SK-N-MC (cell line): Measurements from ENCODE around the gene CLCN2.

Source experiments
- DNase-seq: peaks from one replicate; pipeline ENCODE4 v3.0.0-alpha.2; 2011; ENCODE audit warnings: low read depth, low spot score
- H3K27ac ChIP-seq: fragments of 200-600 bp; sonication (generic); 2 replicates; pipeline ENCODE4 v1.5.1; 2016; ENCODE audit warnings: mixed run types
- H3K36me3 ChIP-seq: fragments of 200-600 bp; sonication (generic); 2 replicates; pipeline ENCODE4 v1.6.1; 2017; ENCODE audit warnings: antibody characterized with exemption, low read length, mixed read lengths; ENCODE audit not compliant: insufficient read depth
- H3K4me3 ChIP-seq: fragments of 200-600 bp; sonication (generic); 2 replicates; pipeline ENCODE4 v1.5.1; 2016
- H3K9ac ChIP-seq: fragments of 200-600 bp; sonication (generic); 2 replicates; pipeline ENCODE4 v1.8.0; 2017; ENCODE audit warnings: mixed run types, mixed read lengths; ENCODE audit not compliant: insufficient read length
- H3K9me3 ChIP-seq: fragments of 200-600 bp; sonication (generic); 2 replicates; pipeline ENCODE4 v1.6.1; 2017; ENCODE audit warnings: low read depth, mild to moderate bottlenecking, antibody characterized with exemption, low read length, moderate library complexity, mixed read lengths
- EZH2 ChIP-seq: fragments of 200-600 bp; sonication (generic); IDR thresholded peaks from one replicate; pipeline ENCODE4 v1.6.1; 2017; ENCODE audit warnings: antibody characterized with exemption
- FOXP2 ChIP-seq: optimal IDR thresholded peaks from 2 replicates; pipeline ENCODE3; 2011; ENCODE audit warnings: mild to moderate bottlenecking, moderate library complexity; ENCODE audit not compliant: insufficient read depth; ENCODE audit errors: extremely low read length, control extremely low read depth
- POLR2AphosphoS5 ChIP-seq: IDR thresholded peaks from 2 replicates; pipeline ENCODE4 v1.6.1; 2012; ENCODE audit warnings: mild to moderate bottlenecking, low read depth, low read length, borderline replicate concordance

Gene CLCN2

GRCh38 chr3:184317201-184317600 lies 44.2 kb downstream of the CLCN2 start:
- Histone ChIP-seq H3K9ac (peak overlapping the region; percentile 39), H3K27ac (peak overlapping the region; percentile 15; the same call in 1 of the 2 replicates), H3K36me3 (peaks cover 66% of the 10 kb centered on the region), H3K4me3 (peak overlapping the region; percentile 86), H3K9me3 (no peaks in the 10 kb centered on the region)
- TF ChIP-seq FOXP2 (no peak), POLR2AphosphoS5 (no peak), EZH2 (no peak)
- no peak for DNase-seq

- Histone ChIP-seq H3K9me3 (no peaks in the 10 kb centered on the region), H3K27ac (no peak overlapping the region), H3K9ac (peak overlapping the region; percentile 96), H3K4me3 (peak overlapping the region; percentile 86), H3K36me3 (peaks cover 61% of the 10 kb centered on the region)
- no peak for DNase-seq
- TF ChIP-seq FOXP2 (no peak), POLR2AphosphoS5 (0 out of 2 replicates have a peak, but pooled peaks have one; percentile 3)
Observed at GRCh38 chr3:184316792-184317191, 44.6 kb downstream of the CLCN2 start.

- Histone ChIP-seq H3K36me3 (peaks cover 54% of the 10 kb centered on the region), H3K9me3 (no peaks in the 10 kb centered on the region), H3K27ac (peak overlapping the region; percentile 82; the same call in 1 of the 2 replicates), H3K4me3 (peak overlapping the region; percentile 86), H3K9ac (peak overlapping the region; percentile 96)
- DNase-seq, result no peak
- TF ChIP-seq POLR2AphosphoS5 (no peak), FOXP2 (no peak), EZH2 (no peak)
Observed at GRCh38 chr3:184315871-184316661, 45.3 kb downstream of the CLCN2 start.

- Histone ChIP-seq H3K36me3 (peaks cover 49% of the 10 kb centered on the region), H3K4me3 (peak overlapping the region; percentile 86), H3K27ac (peak overlapping the region; percentile 82), H3K9me3 (no peaks in the 10 kb centered on the region), H3K9ac (peak overlapping the region; percentile 96)
- no peak for DNase-seq
- no peak for TF ChIP-seq FOXP2
Observed at GRCh38 chr3:184315543-184315867, 45.9 kb downstream of the CLCN2 start.

- H3K9me3 ChIP-seq, result no peaks in the 10 kb centered on the region
- no peak for DNase-seq
- no peak for TF ChIP-seq FOXP2
- no peak for TF ChIP-seq EZH2
- TF ChIP-seq POLR2AphosphoS5, result peak; percentile 42
- H3K4me3 ChIP-seq, result peak overlapping the region; percentile 86
- peak overlapping the region; percentile 82 for H3K27ac ChIP-seq
- H3K36me3 ChIP-seq, result peaks cover 46% of the 10 kb centered on the region
- H3K9ac ChIP-seq, result peak overlapping the region; percentile 96
Observed at GRCh38 chr3:184314700-184315542, 46.5 kb downstream of the CLCN2 start.

- peak; percentile 67 for TF ChIP-seq POLR2AphosphoS5
- TF ChIP-seq EZH2, result no peak
- H3K9ac ChIP-seq, result peak within 1 kb of the TSS; percentile 96
- peaks cover 44% of the 10 kb centered on the region for H3K36me3 ChIP-seq
- DNase-seq, result peak; percentile 48
- H3K27ac ChIP-seq, result peak within 1 kb of the TSS; percentile 87
- peak within 1 kb of the TSS; percentile 86 for H3K4me3 ChIP-seq
- H3K9me3 ChIP-seq, result no peaks in the 10 kb centered on the region
Observed at GRCh38 chr3:184314363-184314699, 47.1 kb downstream of the CLCN2 start, which contains the start of gene EIF4G1. TSS of gene EIF4G1 (plus strand) at chr3:184314606. CDS start at chr3:184315797, 1,191 bp downstream.

GRCh38 chr3:184311633-184312032 lies 49.8 kb downstream of the CLCN2 start:
- Histone ChIP-seq H3K9me3 (no peaks in the 10 kb centered on the region), H3K27ac (peak overlapping the region; percentile 2), H3K36me3 (peaks cover 45% of the 10 kb centered on the region), H3K9ac (no peak overlapping the region), H3K4me3 (no peak overlapping the region)
- no peak for DNase-seq
- no peak for TF ChIP-seq EZH2
- no peak for TF ChIP-seq FOXP2
- no peak for TF ChIP-seq POLR2AphosphoS5

- Histone ChIP-seq H3K36me3 (peaks cover 59% of the 10 kb centered on the region), H3K9ac (no peak overlapping the region), H3K4me3 (no peak overlapping the region), H3K9me3 (no peaks in the 10 kb centered on the region), H3K27ac (no peak overlapping the region)
- TF ChIP-seq EZH2, result no peak
- no peak for TF ChIP-seq FOXP2
- TF ChIP-seq POLR2AphosphoS5, result no peak
- no peak for DNase-seq
Observed at GRCh38 chr3:184308744-184309143, 52.7 kb downstream of the CLCN2 start.
